GM19397 (cell line): ENCODE data around the gene RHOG.
A peak's percentile ranks its signal among the peaks of the same experiment; 100 is the strongest.

ENCODE experiments used
- ATAC-seq: cut with Tn5 transposase; IDR thresholded peaks from one replicate; pipeline ENCODE4 v1.9.1; 2021; ENCODE audit warnings: mild to moderate bottlenecking, moderate library complexity; ENCODE audit not compliant: unreplicated experiment

RHOG gene

GRCh38 chr11:3860375-3860774 lies 19.6 kb upstream of the RHOG start:
- ATAC-seq, result no peak

- ATAC-seq, result peak; percentile 22
Measured at GRCh38 chr11:3859373-3859881, 18.7 kb upstream of the RHOG start.

- no peak for ATAC-seq
Measured at GRCh38 chr11:3857628-3858027, 16.9 kb upstream of the RHOG start.

GRCh38 chr11:3856856-3857553 lies 16.2 kb upstream of the RHOG start:
- ATAC-seq, result no peak

GRCh38 chr11:3855808-3856491 lies 15.2 kb upstream of the RHOG start:
- ATAC-seq, result peak; percentile 20

GRCh38 chr11:3854977-3855807 lies 14.4 kb upstream of the RHOG start, which contains the start of gene STIM1:
Gene STIM1 (plus strand): TSS chr11:3855664. CDS start chr11:3856271, 607 bp downstream.
- peak; percentile 70 for ATAC-seq

- no peak for ATAC-seq
Measured at GRCh38 chr11:3854660-3854976, 13.9 kb upstream of the RHOG start.

GRCh38 chr11:3853899-3854659 lies 13.3 kb upstream of the RHOG start:
- ATAC-seq, result peak; percentile 32

GRCh38 chr11:3853545-3853842 lies 12.7 kb upstream of the RHOG start:
- ATAC-seq, result no peak

GRCh38 chr11:3849297-3849874 lies 8.6 kb upstream of the RHOG start:
- no peak for ATAC-seq

GRCh38 chr11:3845670-3846069 lies 4.9 kb upstream of the RHOG start:
- no peak for ATAC-seq

GRCh38 chr11:3845246-3845645 lies 4.5 kb upstream of the RHOG start:
- ATAC-seq, result no peak

- ATAC-seq, result no peak
Measured at GRCh38 chr11:3843326-3843725, 2.6 kb upstream of the RHOG start.

GRCh38 chr11:3841426-3842350 lies 929 bp upstream of the RHOG start:
- ATAC-seq, result peak; percentile 50

GRCh38 chr11:3840004-3840869 lies 522 bp downstream of the RHOG start:
- ATAC-seq, result no peak

- no peak for ATAC-seq
Measured at GRCh38 chr11:3838504-3838903, 2.3 kb downstream of the RHOG start.

GRCh38 chr11:3837793-3838192 lies 3.0 kb downstream of the RHOG start:
- no peak for ATAC-seq

- ATAC-seq, result no peak
Measured at GRCh38 chr11:3836903-3837302, 3.9 kb downstream of the RHOG start.

GRCh38 chr11:3835751-3836150 lies 5.0 kb downstream of the RHOG start:
- ATAC-seq, result no peak
